Epithelial cell of proximal tubule (primary cell): ENCODE data around the gene RYR2. TPM values are rescaled to one million over a fixed set of nuclear protein-coding genes. Genes with fewer than 3 reads are reported as not detected.

ENCODE experiments used
- DNase-seq: peaks from one replicate; pipeline ENCODE4 v3.0.0-alpha.2; 2011; ENCODE audit warnings: low read depth
- H3K4me3 ChIP-seq: 2 replicates; pipeline ENCODE4 v1.5.1; 2011; ENCODE audit warnings: low read depth, mild to moderate bottlenecking, low read length
- CTCF ChIP-seq: conservative IDR thresholded peaks from 2 replicates; pipeline ENCODE4 v1.5.1; 2012; ENCODE audit warnings: low read depth, mild to moderate bottlenecking, low read length
- total RNA-seq: library from RNA; depleted of rRNA; stranded (reverse); fragments of >200 nt; gene quantifications from 2 replicates; pipeline ENCODE4 v1.2.3, GENCODE V29; 2015

The RYR2 gene
- total RNA-seq, 1 donor from 2014 or later: 0.63 TPM

- no peak overlapping the region for H3K4me3 ChIP-seq
- no peak for DNase-seq
- TF ChIP-seq CTCF: no peak
These were observed 38.5 kb upstream of the RYR2 start for GRCh38 chr1:237003516-237003915.

- H3K4me3 ChIP-seq: no peak within 1 kb of the TSS
- no peak for DNase-seq
- TF ChIP-seq CTCF: no peak
These were observed 37.9 kb upstream of the RYR2 start, which contains the start of gene MT1HL1 for GRCh38 chr1:237004116-237004515. Gene MT1HL1, minus strand, starts transcription at chr1:237004441. Its CDS starts 69 bp downstream, at chr1:237004372.

GRCh38 chr1:237005674-237006073 is 36.3 kb upstream of the RYR2 start:
- DNase-seq: no peak
- TF ChIP-seq CTCF: no peak
- no peak overlapping the region for H3K4me3 ChIP-seq

- no peak overlapping the region for H3K4me3 ChIP-seq
- TF ChIP-seq CTCF: no peak
- no peak for DNase-seq
These were observed 34.7 kb upstream of the RYR2 start for GRCh38 chr1:237007147-237007881.

- no peak overlapping the region for H3K4me3 ChIP-seq
- no peak for DNase-seq
- no peak for TF ChIP-seq CTCF
These were observed 32.4 kb upstream of the RYR2 start for GRCh38 chr1:237009611-237010010.

GRCh38 chr1:237011432-237011831 is 30.6 kb upstream of the RYR2 start:
- no peak for TF ChIP-seq CTCF
- H3K4me3 ChIP-seq: no peak overlapping the region
- no peak for DNase-seq

GRCh38 chr1:237012361-237012760 is 29.6 kb upstream of the RYR2 start:
- no peak for TF ChIP-seq CTCF
- H3K4me3 ChIP-seq: peak overlapping the region; percentile 22
- no peak for DNase-seq
